Measurements from ENCODE around the gene GJB1. TPM values are rescaled to one million over a fixed set of nuclear protein-coding genes. Genes with fewer than 3 reads are reported as not detected.

Gene GJB1
- total and polyA plus RNA-seq, 9 of the 15 experiments (the other 6 are each of a cell fraction or from before 2014, with no cell fraction given), result 0.11 TPM; not detected in 8

GRCh38 chrX:71256051-71256450, 33.0 kb downstream of the GJB1 start:
- no peaks in the 10 kb centered on the region; the same call in 2 of the 3 replicates for H3K36me3 ChIP-seq (ENCODE audit: control insufficient read depth, insufficient read depth, low read length)
- FAIRE-seq (no peak), DNase-seq (ENCODE audit: extremely low read depth in 1 of 4, low spot score in 3 of 4) (no peak), ATAC-seq (no peak)
- no TSS peak for BruUV-seq (replicated peaks)
- in situ Hi-C loops (cut with MboI) (no loop called here), intact Hi-C loops (cut with micrococcal nuclease) (no loop called here)
- H3K27me3 ChIP-seq (ENCODE audit: control insufficient read depth in 2 of 2, insufficient read depth in 2 of 2, low read length in 2 of 2), result no peaks in the 10 kb centered on the region
- WGBS (ENCODE audit: insufficient coverage, low coverage, missing lambda C conversion rate), result 63% methylated on average over 6 of the region's 6 CpGs
- H3K27ac ChIP-seq (ENCODE audit: extremely low read depth, low read depth, low read length), result peak overlapping the region; percentile 87; the same call in 1 of the 3 replicates
- no peaks in the 10 kb centered on the region for H3K9me3 ChIP-seq (replicated peaks; ENCODE audit: control insufficient read depth, insufficient read depth, low read depth, low read length)
- 0 out of 4 replicates have a peak overlapping the region, but pooled peaks of 1 of the 2 experiments have one; percentile 80 for H3K9ac ChIP-seq (ENCODE audit: insufficient read depth in 1 of 2, low read depth in 2 of 2, low read length in 2 of 2)
- peaks cover 23 to 24% of the 10 kb centered on the region in 2 experiments; a peak in 4 of 5 replicates for H3K4me1 ChIP-seq (replicated peaks in 1 of 2; ENCODE audit: control insufficient read depth in 2 of 2, insufficient read depth in 2 of 2, low read length in 2 of 2)
- no peaks in the 10 kb centered on the region for H3K9me1 ChIP-seq (ENCODE audit: control insufficient read depth, insufficient read depth, low read length)
- H2AFZ ChIP-seq (ENCODE audit: low read depth, low read length), result peak overlapping the region; percentile 92
- peak overlapping the region; percentile 91 for H3K4me2 ChIP-seq (ENCODE audit: insufficient read depth, low read length)
- CTCF ChIA-PET (ENCODE audit: low intra/inter-chr PET ratio), result no interaction called here
- peaks cover 23% of the 10 kb centered on the region for H3K79me2 ChIP-seq (ENCODE audit: control insufficient read depth, insufficient read depth, low read length)
- no peaks in the 10 kb centered on the region for H4K20me1 ChIP-seq (replicated peaks; ENCODE audit: control insufficient read depth, insufficient read depth, low read length)
- no peak overlapping the region for H3K4me3 ChIP-seq
- POLR2A ChIA-PET, result no interaction called here
- no peak for TF ChIP-seq ESRRA (IDR thresholded peaks at IDR 0.05; ENCODE audit: borderline replicate concordance, low read depth)
- TF ChIP-seq PHF21A (IDR thresholded peaks at IDR 0.05; ENCODE audit: borderline replicate concordance, low read depth), result no peak
- no peak for TF ChIP-seq ZNF764 (CRISPR knock-in tag; IDR thresholded peaks at IDR 0.05; ENCODE audit: low read depth)
- no peak for TF ChIP-seq MEF2D (tag; conservative IDR thresholded peaks at IDR 0.05; ENCODE audit: low read depth)
- TF ChIP-seq CBFA2T2 (conservative IDR thresholded peaks at IDR 0.05), result no peak
- TF ChIP-seq, protein P1, sequence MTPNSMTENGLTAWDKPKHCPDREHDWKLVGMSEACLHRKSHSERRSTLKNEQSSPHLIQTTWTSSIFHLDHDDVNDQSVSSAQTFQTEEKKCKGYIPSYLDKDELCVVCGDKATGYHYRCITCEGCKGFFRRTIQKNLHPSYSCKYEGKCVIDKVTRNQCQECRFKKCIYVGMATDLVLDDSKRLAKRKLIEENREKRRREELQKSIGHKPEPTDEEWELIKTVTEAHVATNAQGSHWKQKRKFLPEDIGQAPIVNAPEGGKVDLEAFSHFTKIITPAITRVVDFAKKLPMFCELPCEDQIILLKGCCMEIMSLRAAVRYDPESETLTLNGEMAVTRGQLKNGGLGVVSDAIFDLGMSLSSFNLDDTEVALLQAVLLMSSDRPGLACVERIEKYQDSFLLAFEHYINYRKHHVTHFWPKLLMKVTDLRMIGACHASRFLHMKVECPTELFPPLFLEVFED (CRISPR knock-in tag; conservative IDR thresholded peaks at IDR 0.05), result no peak
- TF ChIP-seq JUND (IDR thresholded peaks at IDR 0.05; ENCODE audit: borderline replicate concordance, low read depth, low read length), result no peak
- TF ChIP-seq JUND (tag; IDR thresholded peaks at IDR 0.05; ENCODE audit: borderline replicate concordance, low read depth, low read length), result no peak
- TF ChIP-seq RBM25 (IDR thresholded peaks at IDR 0.05; ENCODE audit: low read depth, low read length, severe bottlenecking), result no peak
- TF ChIP-seq PTTG1 (tag; IDR thresholded peaks at IDR 0.05; ENCODE audit: low read depth), result no peak
- TF ChIP-seq, protein P2, sequence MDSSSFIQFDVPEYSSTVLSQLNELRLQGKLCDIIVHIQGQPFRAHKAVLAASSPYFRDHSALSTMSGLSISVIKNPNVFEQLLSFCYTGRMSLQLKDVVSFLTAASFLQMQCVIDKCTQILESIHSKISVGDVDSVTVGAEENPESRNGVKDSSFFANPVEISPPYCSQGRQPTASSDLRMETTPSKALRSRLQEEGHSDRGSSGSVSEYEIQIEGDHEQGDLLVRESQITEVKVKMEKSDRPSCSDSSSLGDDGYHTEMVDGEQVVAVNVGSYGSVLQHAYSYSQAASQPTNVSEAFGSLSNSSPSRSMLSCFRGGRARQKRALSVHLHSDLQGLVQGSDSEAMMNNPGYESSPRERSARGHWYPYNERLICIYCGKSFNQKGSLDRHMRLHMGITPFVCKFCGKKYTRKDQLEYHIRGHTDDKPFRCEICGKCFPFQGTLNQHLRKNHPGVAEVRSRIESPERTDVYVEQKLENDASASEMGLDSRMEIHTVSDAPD (CRISPR knock-in tag; IDR thresholded peaks at IDR 0.05), result no peak
- no peak for TF ChIP-seq BRD4 (IDR thresholded peaks at IDR 0.05)
- no peak for TF ChIP-seq MAFG (tag; conservative IDR thresholded peaks at IDR 0.05)
- TF ChIP-seq TARDBP (IDR thresholded peaks at IDR 0.05), result no peak
- TF ChIP-seq HNRNPL (IDR thresholded peaks at IDR 0.05; ENCODE audit: low read depth, low read length), result no peak
- TF ChIP-seq, protein P3, sequence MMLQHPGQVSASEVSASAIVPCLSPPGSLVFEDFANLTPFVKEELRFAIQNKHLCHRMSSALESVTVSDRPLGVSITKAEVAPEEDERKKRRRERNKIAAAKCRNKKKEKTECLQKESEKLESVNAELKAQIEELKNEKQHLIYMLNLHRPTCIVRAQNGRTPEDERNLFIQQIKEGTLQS (IDR thresholded peaks at IDR 0.05), result no peak
- TF ChIP-seq, protein P3 (CRISPR knock-in tag; conservative IDR thresholded peaks at IDR 0.05), result no peak
- TF ChIP-seq MYC (IDR thresholded peaks at IDR 0.05; ENCODE audit: low read depth, low read length), result no peak
- no peak for TF ChIP-seq MYC (CRISPR knock-in tag; IDR thresholded peaks at IDR 0.05; ENCODE audit: borderline replicate concordance, low read depth)

Data from K562 (cell line).